Spleen (tissue), 7 donors: ENCODE results near the gene RFX4.

Experiments used
- POLR2A ChIP-seq, 3 donors: fragments of 450-650 bp; IDR thresholded peaks; one replicate each; pipeline ENCODE4 v1.5.1; 2017; ENCODE audit warnings: antibody characterized with exemption in 3 of 3, mild to moderate bottlenecking in 1 of 3
- TF ChIP-seq, protein P1 (sequence below), 11 experiments: fragments of 200-600 bp in 7 of 11; fragments of 450-650 bp in 4 of 11; sonication (generic) in 4 of 11; IDR thresholded peaks in 8 of 11; conservative IDR thresholded peaks in 3 of 11; 1 replicate in 7 of 11; 2 replicates in 4 of 11; pipeline versions ENCODE4 v1.4.0 to v1.8.0; 2016 to 2021; ENCODE audit warnings: antibody characterized with exemption in 11 of 11, inconsistent platforms in 4 of 11, mild to moderate bottlenecking in 1 of 11
- donor health status: DM: no; HTN: no; CAD: no; lungs with moderate emphysema.
- donor health status: DM: no; HTN: no; CAD: no.
- donor health status: DM: no; HTN: no; CAD: no.

DNA sequence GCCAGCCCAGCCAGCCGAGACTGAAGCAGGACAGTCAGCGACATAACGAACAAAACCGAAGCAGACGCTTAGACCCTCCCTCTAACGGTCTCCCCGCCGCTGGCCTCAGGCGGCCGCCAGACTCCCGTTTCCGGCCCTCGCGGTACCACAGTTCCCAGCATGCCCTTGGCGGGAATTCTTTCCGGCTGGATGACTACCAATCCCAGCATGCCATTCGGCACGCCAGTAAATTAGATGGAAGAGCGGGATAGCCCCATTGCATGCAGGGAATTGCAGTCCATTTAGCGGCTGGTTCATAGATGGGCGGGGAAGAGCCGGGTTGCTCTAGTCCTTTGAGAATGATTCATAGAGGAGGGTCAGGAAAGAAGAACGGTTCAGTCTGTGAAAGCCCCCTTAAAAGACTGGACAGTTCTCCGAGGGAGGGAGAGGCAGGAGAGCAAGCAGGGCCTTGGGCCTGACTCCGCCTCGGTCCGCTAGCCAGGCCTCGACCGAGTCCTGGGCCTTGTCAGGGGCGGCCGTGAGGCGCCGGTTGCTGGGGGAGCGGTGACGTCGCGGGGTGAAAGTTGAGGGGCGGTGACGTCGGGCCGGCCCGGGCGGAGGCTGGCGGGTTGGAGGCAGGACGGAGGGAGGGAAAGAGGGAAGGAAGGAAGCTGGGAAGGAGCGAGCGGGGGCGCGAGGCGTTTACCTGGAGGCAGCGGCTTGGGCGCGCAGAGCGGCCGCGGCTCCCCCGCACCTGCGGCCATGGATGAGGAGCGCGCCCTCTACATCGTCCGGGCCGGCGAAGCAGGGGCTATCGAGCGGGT is 191.4 kb downstream of the RFX4 start, which contains the start of gene RIC8B:
- TF ChIP-seq, protein P1, sequence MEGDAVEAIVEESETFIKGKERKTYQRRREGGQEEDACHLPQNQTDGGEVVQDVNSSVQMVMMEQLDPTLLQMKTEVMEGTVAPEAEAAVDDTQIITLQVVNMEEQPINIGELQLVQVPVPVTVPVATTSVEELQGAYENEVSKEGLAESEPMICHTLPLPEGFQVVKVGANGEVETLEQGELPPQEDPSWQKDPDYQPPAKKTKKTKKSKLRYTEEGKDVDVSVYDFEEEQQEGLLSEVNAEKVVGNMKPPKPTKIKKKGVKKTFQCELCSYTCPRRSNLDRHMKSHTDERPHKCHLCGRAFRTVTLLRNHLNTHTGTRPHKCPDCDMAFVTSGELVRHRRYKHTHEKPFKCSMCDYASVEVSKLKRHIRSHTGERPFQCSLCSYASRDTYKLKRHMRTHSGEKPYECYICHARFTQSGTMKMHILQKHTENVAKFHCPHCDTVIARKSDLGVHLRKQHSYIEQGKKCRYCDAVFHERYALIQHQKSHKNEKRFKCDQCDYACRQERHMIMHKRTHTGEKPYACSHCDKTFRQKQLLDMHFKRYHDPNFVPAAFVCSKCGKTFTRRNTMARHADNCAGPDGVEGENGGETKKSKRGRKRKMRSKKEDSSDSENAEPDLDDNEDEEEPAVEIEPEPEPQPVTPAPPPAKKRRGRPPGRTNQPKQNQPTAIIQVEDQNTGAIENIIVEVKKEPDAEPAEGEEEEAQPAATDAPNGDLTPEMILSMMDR (IDR thresholded peaks at IDR 0.05 in 8 of 11, conservative IDR thresholded peaks at IDR 0.05 in 3 of 11), result peak in 1 of 11 experiments; percentile 8
- TF ChIP-seq POLR2A (IDR thresholded peaks at IDR 0.05), result peak in 1 of 3 donors; percentile 69
